Mesothelial cell of epicardium (in vitro differentiated cells): ENCODE measurements around the gene BOC. TPM values are rescaled to one million over a fixed set of nuclear protein-coding genes. Genes with fewer than 3 reads are reported as not detected.

Experiments
- DNase-seq, 2 experiments: peaks; one replicate each; pipeline ENCODE4 v3.0.0; 2021; ENCODE audit warnings: low spot score in 2 of 2; ENCODE audit not compliant: unreplicated experiment in 2 of 2
- H3K27ac Mint-ChIP-seq: 2 replicates; pipeline ENCODE4 v1.8.0; 2021; ENCODE audit warnings: mixed read lengths
- H3K27me3 Mint-ChIP-seq: 2 replicates; pipeline ENCODE4 v1.8.0; 2021; ENCODE audit warnings: low read depth, mixed read lengths
- H3K36me3 Mint-ChIP-seq: 2 replicates; pipeline ENCODE4 v1.8.0; 2021; ENCODE audit warnings: mixed read lengths
- H3K4me1 Mint-ChIP-seq: 2 replicates; pipeline ENCODE4 v1.8.0; 2021; ENCODE audit warnings: mixed read lengths
- H3K4me3 Mint-ChIP-seq: 2 replicates; pipeline ENCODE4 v1.8.0; 2021; ENCODE audit warnings: mild to moderate bottlenecking, moderate library complexity, mixed read lengths
- H3K9me3 Mint-ChIP-seq: 2 replicates; pipeline ENCODE4 v1.8.0; 2021; ENCODE audit warnings: mixed read lengths
- CTCF ChIP-seq: fragments of 200-600 bp; sonication (generic); IDR thresholded peaks from one replicate; pipeline ENCODE4 v1.5.0; 2021; ENCODE audit warnings: antibody characterized with exemption; ENCODE audit not compliant: unreplicated experiment
- total RNA-seq: library from RNA; stranded (reverse); gene quantifications from 3 replicates; pipeline ENCODE4 v1.2.1, GENCODE V29; 2021

BOC gene
- total RNA-seq, 1 donor from 2014 or later, result 85.3 TPM

- Mint-ChIP-seq H3K9me3 (no peaks in the 10 kb centered on the region), H3K36me3 (peaks cover 19% of the 10 kb centered on the region), H3K4me3 (no peak overlapping the region), H3K27ac (peak overlapping the region; percentile 54), H3K27me3 (no peaks in the 10 kb centered on the region), H3K4me1 (peaks cover 51% of the 10 kb centered on the region)
- no peak for DNase-seq
- TF ChIP-seq CTCF, result no peak
Observed at GRCh38 chr3:113214917-113215595, 3.7 kb downstream of the BOC start.

- no peak for DNase-seq
- H3K27ac Mint-ChIP-seq, result no peak overlapping the region
- no peak overlapping the region for H3K4me3 Mint-ChIP-seq
- peaks cover 27% of the 10 kb centered on the region for H3K36me3 Mint-ChIP-seq
- H3K27me3 Mint-ChIP-seq, result no peaks in the 10 kb centered on the region
- peaks cover 49% of the 10 kb centered on the region for H3K4me1 Mint-ChIP-seq
- H3K9me3 Mint-ChIP-seq, result no peaks in the 10 kb centered on the region
- TF ChIP-seq CTCF, result no peak
Observed at GRCh38 chr3:113216393-113216792, 5.0 kb downstream of the BOC start.

GRCh38 chr3:113218011-113218680, 6.8 kb downstream of the BOC start:
- no peaks in the 10 kb centered on the region for H3K27me3 Mint-ChIP-seq
- H3K4me1 Mint-ChIP-seq, result peaks cover 57% of the 10 kb centered on the region
- no peak for TF ChIP-seq CTCF
- no peak for DNase-seq
- no peak overlapping the region for H3K4me3 Mint-ChIP-seq
- peaks cover 27% of the 10 kb centered on the region for H3K36me3 Mint-ChIP-seq
- no peak overlapping the region for H3K27ac Mint-ChIP-seq
- H3K9me3 Mint-ChIP-seq, result no peaks in the 10 kb centered on the region

DNA sequence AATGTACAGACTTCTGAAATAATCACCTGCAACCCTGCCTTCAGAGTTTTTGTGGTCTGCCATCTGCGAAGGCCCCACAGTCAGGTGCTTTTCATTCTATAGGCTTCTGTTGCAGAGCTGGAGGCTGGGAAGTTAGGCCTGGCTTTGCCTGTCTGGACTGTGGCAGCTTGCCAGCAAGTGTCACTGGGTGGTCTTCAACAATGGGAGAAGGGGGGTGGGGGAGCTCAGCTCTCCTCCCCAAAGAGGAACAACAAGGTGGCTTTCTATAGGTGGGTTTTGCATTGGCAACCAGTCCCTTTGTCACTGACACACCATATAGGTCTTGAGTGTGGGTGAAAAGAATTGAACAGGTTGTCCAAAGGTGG, 7.3 kb downstream of the BOC start:
- Mint-ChIP-seq H3K36me3 (peaks cover 27% of the 10 kb centered on the region), H3K27me3 (no peaks in the 10 kb centered on the region), H3K4me3 (no peak overlapping the region), H3K4me1 (peaks cover 57% of the 10 kb centered on the region), H3K27ac (no peak overlapping the region), H3K9me3 (no peaks in the 10 kb centered on the region)
- DNase-seq, result no peak
- TF ChIP-seq CTCF, result no peak

GRCh38 chr3:113219605-113220300, 8.4 kb downstream of the BOC start:
- Mint-ChIP-seq H3K4me1 (peaks cover 47% of the 10 kb centered on the region), H3K9me3 (no peaks in the 10 kb centered on the region), H3K4me3 (no peak overlapping the region), H3K27me3 (no peaks in the 10 kb centered on the region), H3K27ac (peak overlapping the region; percentile 27), H3K36me3 (peaks cover 33% of the 10 kb centered on the region)
- TF ChIP-seq CTCF, result no peak
- DNase-seq, result no peak
